NCI-H1105 (cell line): ENCODE measurements around the gene STMND1.
"Not testable (repeated sequence)": the region's sequence is repeated elsewhere in the genome, so short reads cannot be mapped to it uniquely, and the experiment has no call there.

Experiments
- DNase-seq: peaks from one replicate; lab custom pipeline; 2025; lab: John Stamatoyannopoulos, UW

STMND1 gene

GRCh38 chr6:17101422-17102257 is at the start of gene STMND1:
STMND1 (plus strand) TSS chr6:17102050; CDS start chr6:17102258, 208 bp downstream.
- DNase-seq, result peak; percentile 72

DNA sequence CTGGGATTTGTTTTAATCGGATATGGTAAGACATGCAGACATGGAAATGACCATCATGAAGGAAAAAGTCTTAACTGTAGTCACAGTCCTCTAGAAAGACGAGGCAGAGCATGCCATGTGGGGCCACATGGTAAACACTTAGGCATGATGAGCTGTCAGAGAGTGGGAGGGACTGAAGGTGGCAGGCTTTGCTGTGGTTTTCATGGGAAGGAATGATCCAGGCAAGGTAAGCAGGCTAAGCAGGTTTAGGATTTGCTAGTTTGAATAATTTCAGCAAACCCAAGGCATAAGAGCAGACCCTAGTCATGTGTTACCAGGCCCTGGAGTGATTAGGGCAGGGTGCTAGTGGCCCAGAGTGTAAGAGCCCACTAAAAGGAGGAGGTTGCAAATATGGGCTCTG is 47.2 kb upstream of the STMND1 start:
- no peak for DNase-seq

DNA sequence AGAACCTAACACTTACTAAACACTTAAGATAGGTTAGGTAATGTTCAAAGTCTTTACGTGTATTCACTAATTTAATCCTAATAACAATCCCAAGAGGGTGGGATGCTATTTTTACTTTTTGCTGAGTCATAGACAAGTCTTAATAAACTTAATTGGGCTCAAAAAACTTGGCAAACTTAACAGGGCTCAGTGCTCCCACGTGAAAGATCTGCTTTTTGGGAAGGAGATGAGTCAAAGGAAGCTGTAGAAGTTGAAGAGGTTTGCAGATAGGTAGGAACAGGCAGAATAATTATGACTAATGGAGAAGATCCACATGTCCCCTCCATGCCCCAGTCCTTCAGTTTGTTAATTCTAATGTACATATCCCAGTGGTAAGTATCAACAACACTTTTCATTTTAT is 44.5 kb upstream of the STMND1 start:
- DNase-seq, result no peak

- no peak for DNase-seq
Measured at GRCh38 chr6:17058550-17058949, 43.3 kb upstream of the STMND1 start.

GRCh38 chr6:17059022-17059421 is 42.8 kb upstream of the STMND1 start:
- DNase-seq, result no peak

DNA sequence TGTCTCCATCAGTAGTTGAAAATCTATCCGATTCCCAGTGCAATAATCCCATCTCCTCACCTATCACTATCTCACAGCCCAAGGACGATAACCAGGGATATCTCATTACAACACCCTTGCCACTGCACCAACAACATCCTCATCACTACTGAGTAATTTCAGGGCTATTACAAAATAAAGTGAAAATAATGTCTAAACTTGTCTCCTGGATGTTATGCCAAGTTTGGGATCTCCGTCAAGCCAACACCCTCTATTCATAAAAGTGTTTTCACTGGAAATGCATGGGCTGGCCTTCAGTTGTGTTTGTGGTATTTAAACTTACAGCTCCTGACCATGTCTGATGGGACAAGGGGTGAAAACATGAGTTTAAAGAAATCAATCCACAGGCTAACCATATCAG is 42.0 kb upstream of the STMND1 start:
- DNase-seq, result no peak

DNA sequence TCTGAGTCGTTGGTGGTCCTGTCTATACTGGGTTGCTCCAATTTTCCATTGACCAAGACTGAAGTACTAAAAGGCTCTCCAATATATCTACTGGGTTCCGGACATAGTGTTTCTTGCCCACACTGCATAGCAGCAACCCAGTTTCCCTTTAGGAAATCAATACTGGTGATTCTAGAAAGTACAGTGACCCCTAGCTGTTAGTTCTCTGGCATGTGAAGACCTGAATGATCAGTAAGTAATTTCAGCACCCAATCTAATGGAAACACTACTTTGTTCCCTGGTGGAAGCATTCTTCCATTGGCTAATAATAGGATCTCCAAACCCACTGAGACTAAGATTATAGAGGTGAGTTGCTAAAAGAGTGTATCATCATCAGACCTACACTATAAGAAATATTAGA is 40.8 kb upstream of the STMND1 start:
- no peak for DNase-seq

- no peak for DNase-seq
Measured at GRCh38 chr6:17062871-17063440, 38.9 kb upstream of the STMND1 start.

- DNase-seq, result no peak
Measured at GRCh38 chr6:17064975-17065374, 36.9 kb upstream of the STMND1 start.

- no peak for DNase-seq
Measured at GRCh38 chr6:17066610-17067009, 35.2 kb upstream of the STMND1 start.

DNA sequence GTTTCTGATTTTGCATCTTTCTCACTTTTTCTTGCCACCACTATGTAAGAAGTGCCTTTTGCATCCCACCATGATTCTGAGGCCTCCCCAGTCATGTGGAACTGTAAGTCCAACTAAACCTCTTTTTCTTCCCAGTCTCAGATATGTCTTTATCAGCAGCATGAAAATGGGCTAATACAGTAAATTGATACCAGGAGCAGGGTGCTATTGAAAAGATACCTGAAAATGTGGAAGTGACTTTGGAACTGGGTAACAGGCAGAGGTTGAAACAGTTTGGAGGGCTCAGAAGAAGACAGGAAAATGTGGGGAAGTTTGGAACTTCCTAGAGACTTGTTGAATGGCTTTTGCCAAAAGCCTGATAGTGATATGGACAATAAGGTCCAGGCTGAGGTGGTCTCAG is 32.9 kb upstream of the STMND1 start:
- DNase-seq, result not testable (repeated sequence)

DNA sequence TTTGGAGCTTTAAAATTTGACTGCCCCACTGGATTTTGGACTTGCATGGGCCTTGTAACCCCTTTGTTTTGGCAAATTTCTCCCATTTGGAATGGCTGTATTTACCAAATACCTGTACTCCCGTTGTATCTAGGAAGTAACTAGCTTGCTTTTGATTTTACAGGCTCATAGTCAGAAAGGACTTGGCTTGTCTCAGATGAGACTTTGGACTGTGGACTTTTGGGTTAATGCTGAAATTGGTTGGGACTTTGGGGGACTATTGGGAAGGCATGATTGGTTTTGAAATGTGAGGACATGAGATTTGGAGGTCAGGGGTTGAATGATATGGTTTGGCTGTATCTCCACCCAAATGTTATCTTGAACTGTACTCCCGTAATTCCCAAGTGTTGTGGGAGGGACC is 31.4 kb upstream of the STMND1 start:
- DNase-seq, result not testable (repeated sequence)

- DNase-seq, result not testable (repeated sequence)
Measured at GRCh38 chr6:17073596-17073995, 28.3 kb upstream of the STMND1 start.

- DNase-seq, result no peak
Measured at GRCh38 chr6:17081273-17081672, 20.6 kb upstream of the STMND1 start.

DNA sequence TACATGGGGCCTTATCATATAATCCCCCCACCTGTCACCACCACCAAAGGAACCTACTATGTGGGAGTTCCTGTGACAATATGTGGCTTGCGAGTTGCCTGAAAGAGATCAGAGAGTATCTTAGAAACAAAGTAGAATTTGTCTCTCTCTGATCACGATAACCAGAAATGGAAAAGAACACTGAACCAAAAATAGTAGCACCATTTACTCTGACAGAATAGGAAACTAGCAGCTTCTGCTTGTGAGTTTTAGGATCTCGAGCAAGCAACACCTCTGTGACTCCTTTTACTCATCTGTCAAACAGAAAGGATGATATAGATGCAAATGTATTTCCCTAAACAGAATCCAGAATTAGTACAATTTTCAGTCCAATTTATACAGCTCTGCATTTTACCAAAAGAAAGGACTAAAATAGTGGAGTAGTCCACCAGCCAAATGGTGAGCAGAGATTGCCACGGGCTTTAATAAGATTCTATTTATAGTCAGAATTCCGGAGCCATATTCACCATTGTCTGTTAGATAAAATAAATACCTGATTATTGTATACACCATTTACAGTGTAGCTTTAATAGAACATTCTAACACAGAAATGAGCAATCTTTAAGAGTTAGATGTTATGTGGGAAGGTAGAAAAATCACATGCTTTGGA is 19.9 kb upstream of the STMND1 start:
- no peak for DNase-seq

GRCh38 chr6:17083397-17083796 is 18.5 kb upstream of the STMND1 start:
- no peak for DNase-seq

GRCh38 chr6:17086469-17086868 is 15.4 kb upstream of the STMND1 start:
- peak; percentile 43 for DNase-seq

GRCh38 chr6:17088091-17088611 is 13.7 kb upstream of the STMND1 start:
- DNase-seq, result no peak

GRCh38 chr6:17091122-17091521 is 10.7 kb upstream of the STMND1 start:
- no peak for DNase-seq

DNA sequence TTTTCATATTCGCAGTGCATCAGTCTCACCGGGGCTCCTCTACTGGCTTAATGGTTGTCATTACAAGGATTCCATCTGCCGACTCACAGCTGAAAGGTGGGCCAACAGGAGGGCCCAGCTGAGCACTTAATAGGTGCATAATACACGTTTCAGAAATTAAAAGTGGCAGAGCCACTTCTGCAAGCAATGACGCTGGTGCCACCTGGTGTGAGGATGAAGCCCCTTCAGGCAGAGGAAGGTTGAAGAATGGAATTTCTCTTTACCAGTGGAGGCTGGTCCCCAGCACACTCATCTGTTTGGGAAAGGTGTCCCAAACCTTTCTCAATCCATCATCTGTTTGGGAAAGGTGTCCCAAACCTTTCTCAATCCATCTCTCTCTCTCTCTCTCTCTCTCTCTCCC is 8.2 kb upstream of the STMND1 start:
- DNase-seq, result peak; percentile 14

- DNase-seq, result no peak
Measured at GRCh38 chr6:17096096-17096495, 5.8 kb upstream of the STMND1 start.

DNA sequence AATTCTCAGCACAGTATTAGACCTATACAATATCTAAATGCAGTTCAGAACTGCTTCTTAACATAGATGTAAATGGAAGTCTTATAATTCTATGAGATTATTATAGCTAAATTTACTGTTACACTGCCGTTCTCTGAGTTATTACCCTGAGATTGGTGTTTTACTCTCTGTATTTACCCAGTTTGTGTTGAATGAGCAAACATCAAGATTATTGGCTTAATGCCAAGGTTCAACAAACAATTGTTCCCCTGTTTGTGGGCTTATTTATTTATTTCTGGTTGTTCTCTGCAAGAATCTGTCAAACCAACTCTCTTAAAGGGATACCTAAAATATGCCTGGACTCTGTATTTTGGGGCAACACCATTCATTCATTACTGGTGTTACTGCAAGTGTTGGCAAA is 5.2 kb upstream of the STMND1 start:
- DNase-seq, result peak; percentile 58

DNA sequence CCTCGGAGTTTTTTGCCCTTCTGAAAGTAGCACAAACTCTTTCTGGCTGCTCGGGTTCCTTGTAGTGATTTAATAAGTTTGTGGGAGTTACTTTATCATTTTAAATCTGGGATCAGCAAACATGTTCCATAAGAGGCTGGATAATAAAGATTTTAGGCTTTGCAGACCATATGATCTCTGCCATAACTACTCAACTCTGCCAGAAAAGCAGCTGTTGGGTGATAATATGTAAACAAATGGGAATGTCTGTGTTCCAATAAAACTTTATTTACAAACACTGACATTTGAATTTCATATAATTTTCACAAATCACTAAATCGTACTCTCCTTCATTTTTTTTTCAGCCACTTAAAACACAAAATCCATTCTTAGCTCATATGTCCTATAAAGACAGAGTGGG is 3.9 kb upstream of the STMND1 start:
- DNase-seq, result no peak
